Left ventricle myocardium superior (tissue), 1 donor: ENCODE measurements around the gene TLE5. TPM values are rescaled to one million over a fixed set of nuclear protein-coding genes. Genes with fewer than 3 reads are reported as not detected.

ENCODE experiments used
- ATAC-seq: fragments of 200-7000 bp; cut with Tn5 transposase; one replicate; pipeline ENCODE4 v1.9.1; 2020; ENCODE audit warnings: mild to moderate bottlenecking, moderate library complexity
- DNase-seq: peaks from one replicate; pipeline ENCODE4 v3.0.0-alpha.2; 2020
- intact Hi-C: fragments of 100-400 bp; cut with micrococcal nuclease; formaldehyde crosslinking; loops from one replicate; pipeline ENCODE4 v1.11.0; 2022
- long read RNA-seq: library from polyadenylated mRNA; unstranded; transcript quantifications from one replicate; pipeline ENCODE4 v2.0.0, GENCODE V29; 2021
- total RNA-seq: library from RNA; stranded (reverse); fragmentation: NEBNext Ultra II Directional; extraction: Animal tissue kit (Norgen Biotek cat#: 25700); gene quantifications from one replicate; pipeline ENCODE4 v1.2.1, GENCODE V29; 2021
- donor health status: DM: no; HTN: yes; CAD: no; lungs with severe emphysema.

TLE5 gene
- total RNA-seq, result 846 TPM
- long read RNA-seq, transcript AES-201 (7 exons, 1,884 nt), result minor isoform, 25 of 657 reads
- long read RNA-seq, transcript AES-207 (6 exons, 942 nt), result minor isoform, 32 of 657 reads
- long read RNA-seq, transcript AES-202 (7 exons, 1,608 nt), result major isoform, 253 of 657 reads
- long read RNA-seq, partial matches to known transcripts, result 13 of 657 reads
- long read RNA-seq, other reads (novel, unspliced or antisense), result 330 of 657 reads

DNA sequence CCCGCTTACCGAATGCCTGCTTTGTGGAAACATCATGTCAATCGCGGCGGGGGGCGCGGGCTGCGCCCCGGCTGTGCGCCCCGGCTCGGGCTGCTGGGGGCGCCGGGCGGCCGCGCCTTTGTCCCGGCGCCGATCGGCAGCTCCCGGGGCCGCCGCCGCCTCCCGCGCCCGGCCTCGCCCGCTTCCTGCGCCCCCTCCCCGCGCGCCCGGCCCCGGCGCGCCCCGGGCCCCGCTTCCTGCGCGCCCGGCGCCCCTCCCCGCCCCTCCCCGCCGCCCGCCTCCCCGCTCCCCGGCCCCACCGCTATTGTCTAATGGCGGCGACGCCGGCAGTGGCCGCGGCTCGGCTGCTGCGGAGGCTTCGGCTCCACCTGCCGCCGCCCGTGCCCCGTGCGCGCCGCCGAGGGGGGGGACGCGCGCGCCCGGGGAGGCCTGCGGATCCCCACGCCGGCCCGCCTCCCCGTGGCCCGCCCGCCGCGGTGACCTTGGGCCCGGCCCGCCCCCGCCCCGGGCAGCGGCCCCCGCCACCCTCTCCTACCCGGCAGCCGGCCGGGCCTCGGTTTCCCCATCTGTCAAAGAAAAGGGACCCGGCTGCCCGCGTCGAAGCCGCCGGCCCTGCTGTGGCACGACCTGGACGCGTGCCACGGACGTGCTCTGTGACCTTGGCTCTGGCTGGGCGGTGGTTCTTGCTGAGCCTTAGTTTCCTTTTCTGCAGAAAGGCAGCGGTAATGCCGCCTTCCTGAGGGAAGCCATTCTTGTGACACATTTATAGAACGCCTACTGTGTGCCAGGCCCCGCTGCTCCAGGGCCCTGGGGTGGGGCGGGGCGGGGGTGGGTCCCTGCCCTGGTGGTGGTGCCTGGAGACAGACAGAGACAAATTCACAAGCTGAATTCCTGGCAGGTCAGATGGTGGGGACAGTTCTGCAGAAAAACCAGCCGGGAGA, at the start of gene TLE5:
Gene TLE5 (minus strand): TSS at position 331 of the 941 bp plus-strand sequence. CDS start 295 bp downstream, at position 36.
- intact Hi-C loops, result no loop called here

GRCh38 chr19:3111586-3112247, 49.4 kb upstream of the TLE5 start:
- ATAC-seq, result no peak
- intact Hi-C loops, result no loop called here

More for the DNA sequence above, at the start of gene TLE5:
- ATAC-seq (peak; percentile 74), DNase-seq (peak; percentile 88)

DNA sequence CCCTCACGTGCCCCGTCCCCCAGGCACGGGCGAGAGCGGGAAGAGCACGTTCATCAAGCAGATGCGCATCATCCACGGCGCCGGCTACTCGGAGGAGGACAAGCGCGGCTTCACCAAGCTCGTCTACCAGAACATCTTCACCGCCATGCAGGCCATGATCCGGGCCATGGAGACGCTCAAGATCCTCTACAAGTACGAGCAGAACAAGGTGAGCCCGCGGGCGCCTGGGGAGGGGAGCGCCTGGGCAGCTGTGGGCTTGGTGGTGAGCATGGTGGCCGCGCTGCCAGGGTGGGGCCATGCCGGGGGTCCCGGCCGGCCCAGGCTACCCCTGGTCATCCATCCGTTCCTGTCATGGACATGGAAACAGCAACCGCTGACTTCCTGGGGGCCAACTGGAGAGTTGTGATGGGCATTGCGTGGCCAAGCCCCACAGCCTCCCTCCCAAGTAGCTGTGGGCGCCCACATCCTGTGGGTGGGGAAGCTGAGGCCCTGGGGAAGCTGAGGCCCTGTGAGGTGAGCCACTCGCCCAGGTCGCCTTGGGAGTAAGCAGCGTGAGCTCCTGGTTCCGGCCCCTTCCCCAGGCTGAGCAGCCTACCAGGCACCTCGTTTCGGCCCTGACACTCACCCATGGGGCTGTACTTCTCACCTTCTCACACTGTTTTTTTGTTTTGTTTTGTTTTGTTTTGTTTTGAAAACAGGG, 48.0 kb upstream of the TLE5 start:
- ATAC-seq (no peak), DNase-seq (no peak)
- intact Hi-C loops, result no loop called here

More at GRCh38 chr19:3111586-3112247, 49.4 kb upstream of the TLE5 start:
- DNase-seq, result peak; percentile 18

DNA sequence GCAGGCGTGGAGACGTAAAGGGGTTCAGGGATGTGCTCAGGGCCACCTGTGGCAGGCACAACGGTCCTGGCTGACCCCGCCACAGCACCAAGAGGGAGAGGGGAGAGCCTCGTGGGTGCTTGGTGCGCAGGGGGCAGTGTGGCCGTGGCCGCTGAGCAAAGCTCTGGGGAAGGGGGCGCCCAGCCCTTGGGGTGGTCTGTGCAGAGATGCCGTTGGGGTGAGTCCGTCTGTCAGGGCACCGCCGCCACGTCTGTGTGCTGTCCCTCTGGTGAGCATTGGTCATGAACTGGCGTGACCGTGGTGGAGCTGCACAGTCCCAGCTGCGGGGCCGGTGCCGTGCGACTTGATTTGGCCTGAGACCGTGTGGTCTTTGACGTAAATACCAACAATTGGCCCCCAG, 47.2 kb upstream of the TLE5 start:
- ATAC-seq (no peak), DNase-seq (no peak)
- intact Hi-C loops, result no loop called here

DNA sequence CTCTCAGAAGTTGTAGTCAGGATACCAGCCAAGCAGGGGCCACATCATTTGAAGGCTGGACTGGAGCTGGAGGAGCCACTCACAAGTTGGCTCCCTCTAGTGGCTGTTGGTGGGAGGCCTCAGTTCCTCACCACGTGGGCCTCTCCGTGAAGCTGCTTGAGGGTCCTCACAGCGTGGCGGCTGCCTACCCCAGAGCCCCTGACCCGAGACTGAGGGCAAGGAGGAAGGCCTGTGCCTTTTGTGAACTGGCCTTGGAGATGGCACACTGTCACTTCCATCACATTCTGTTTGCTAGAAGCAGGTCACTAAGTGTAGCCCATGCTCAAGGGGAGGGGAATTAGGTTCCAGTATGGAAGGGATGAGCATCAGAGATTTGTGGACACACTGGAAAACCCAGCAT, 46.5 kb upstream of the TLE5 start:
- intact Hi-C loops, result no loop called here
- ATAC-seq (peak; percentile 48), DNase-seq (peak; percentile 68)

- DNase-seq (no peak), ATAC-seq (no peak)
- intact Hi-C loops, result no loop called here
Measured at GRCh38 chr19:3107658-3108057, 45.4 kb upstream of the TLE5 start.

- no peak for ATAC-seq
Measured at GRCh38 chr19:3106509-3107141, 44.3 kb upstream of the TLE5 start.

GRCh38 chr19:3105641-3106508, 43.6 kb upstream of the TLE5 start:
- no peak for ATAC-seq
- intact Hi-C loops, result no loop called here
- DNase-seq, result no peak

More at GRCh38 chr19:3106509-3107141, 44.3 kb upstream of the TLE5 start:
- intact Hi-C loops, result no loop called here
- no peak for DNase-seq

DNA sequence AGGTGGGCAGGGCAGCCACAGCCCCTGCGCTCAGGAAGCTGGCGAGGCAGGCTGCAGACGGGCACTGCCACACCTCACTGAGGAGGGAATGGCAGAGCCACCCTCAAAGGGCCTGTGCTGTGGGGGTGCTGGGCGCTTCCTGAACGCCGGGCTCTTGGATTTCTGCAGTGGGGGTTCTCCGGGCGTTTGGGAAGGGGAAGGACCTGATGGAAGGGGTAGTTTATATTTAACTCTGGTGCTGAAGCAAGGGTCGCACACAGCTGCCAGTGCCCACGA, 42.4 kb upstream of the TLE5 start:
- intact Hi-C loops, result no loop called here
- DNase-seq (no peak), ATAC-seq (no peak)

DNA sequence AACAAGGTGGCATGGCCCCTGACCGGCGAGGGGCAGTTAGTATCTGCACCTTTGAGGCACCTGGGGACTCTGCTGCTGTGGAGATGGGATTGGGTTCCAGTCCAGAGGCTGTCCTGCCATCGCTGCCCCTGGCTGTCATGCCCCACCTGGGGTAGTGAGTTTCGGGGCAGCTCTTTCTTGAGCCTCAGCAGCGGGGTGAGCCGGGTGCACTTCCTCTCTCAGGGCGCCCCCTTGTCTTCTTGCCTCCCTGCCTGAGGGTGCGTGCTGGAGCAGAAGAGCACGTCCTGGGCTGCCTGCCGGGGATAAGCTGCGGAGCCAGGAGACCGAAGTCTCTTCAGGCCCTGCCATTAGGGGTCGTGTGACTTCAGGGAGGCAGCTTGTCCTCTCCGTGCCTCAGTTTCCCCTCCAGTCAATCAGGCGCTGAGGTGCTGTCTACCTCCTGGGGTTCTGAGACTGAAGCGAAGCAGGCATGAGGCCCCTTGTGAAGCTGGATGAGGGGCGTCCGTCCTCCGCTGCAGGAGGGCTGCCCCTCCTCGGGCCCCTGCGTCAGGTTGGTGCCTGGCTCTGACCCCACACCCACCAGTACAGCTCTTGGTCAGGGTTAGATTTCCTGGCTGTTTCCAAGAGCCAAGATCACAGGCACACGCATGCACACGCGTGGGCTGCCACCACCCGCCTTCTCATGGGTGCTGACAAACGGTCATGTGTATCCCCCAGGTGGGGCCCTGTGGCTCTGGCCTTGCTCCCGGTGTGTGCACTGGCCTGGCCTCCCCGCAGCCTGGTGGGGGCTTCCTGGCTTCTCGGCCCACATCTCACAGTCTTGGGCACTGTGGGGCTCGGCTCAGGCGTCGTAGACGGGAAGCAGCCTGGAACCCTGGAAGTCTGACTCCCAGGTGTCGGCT, 40.2 kb upstream of the TLE5 start:
- intact Hi-C loops, result no loop called here

DNA sequence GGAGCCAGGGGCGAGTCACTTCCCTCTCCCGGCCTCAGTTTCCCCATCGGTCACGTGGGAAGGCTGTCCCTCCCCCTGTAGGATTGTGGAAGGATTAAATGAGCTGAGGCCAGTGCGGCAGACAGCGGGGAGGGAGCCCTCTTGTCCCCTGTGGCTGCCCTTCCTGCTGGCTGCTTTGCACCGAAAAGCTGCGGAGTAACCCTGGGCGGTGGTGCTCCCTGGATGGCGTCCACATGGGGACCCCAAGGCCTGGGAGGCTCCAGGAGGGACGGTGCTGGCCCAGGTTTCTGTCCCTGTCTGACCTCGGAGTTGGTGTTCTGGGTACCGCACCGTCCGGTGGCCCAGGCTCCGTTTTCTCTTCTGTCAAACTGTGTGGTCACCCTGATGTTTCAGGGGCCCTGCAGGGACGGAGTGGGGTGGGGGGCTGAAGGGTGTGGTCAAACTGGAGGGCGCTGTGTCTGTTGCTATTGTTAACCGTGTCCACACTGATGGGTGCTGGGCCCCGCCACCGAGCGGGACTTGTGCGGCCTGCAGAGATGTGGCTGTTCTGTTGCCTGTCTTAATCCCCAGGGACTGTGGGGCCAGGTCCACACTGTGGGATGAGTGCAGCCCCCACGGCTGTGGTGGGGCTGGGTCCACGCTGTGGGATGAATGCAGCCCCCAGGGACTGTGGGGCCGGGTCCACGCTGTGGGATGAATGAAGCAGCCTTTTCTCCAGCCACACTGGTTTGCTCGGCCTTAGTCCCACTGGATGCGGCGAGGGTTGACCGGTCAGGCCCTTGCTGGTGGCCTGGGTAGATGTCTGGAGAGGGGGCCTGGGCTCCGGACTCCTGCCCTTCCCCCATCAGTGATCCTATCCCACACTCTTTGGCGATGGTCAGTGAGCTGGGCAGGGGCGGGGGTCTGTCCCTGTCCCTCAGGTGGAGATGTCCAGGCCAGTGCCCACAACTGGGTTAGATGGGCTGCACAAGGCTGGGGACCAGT, 38.7 kb upstream of the TLE5 start:
- intact Hi-C loops, result no loop called here
- DNase-seq, result no peak
- ATAC-seq, result no peak

More for the DNA sequence above, 40.2 kb upstream of the TLE5 start:
- ATAC-seq, result no peak
- no peak for DNase-seq

DNA sequence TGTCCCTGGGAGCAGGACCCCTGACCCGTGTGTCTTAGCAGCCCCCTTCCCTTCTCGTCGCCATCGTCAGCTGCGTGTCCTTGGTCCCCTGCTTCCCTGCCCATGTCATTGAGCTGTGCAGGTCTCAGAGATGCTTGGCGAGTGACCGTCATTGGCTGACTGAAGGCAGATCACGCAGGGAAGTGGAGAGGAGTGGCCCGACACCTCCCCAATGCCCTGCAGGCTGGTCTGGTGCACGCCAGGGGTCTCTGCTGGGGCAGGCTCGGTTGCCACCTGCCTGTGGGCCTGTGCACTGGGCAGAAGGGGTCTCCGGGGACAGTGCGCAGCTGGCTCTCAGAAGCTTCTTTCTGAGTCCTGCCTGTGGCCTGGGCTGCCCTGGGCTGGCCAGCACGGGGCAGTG, 38.0 kb upstream of the TLE5 start:
- ATAC-seq, result no peak
- intact Hi-C loops, result no loop called here
- DNase-seq, result no peak

DNA sequence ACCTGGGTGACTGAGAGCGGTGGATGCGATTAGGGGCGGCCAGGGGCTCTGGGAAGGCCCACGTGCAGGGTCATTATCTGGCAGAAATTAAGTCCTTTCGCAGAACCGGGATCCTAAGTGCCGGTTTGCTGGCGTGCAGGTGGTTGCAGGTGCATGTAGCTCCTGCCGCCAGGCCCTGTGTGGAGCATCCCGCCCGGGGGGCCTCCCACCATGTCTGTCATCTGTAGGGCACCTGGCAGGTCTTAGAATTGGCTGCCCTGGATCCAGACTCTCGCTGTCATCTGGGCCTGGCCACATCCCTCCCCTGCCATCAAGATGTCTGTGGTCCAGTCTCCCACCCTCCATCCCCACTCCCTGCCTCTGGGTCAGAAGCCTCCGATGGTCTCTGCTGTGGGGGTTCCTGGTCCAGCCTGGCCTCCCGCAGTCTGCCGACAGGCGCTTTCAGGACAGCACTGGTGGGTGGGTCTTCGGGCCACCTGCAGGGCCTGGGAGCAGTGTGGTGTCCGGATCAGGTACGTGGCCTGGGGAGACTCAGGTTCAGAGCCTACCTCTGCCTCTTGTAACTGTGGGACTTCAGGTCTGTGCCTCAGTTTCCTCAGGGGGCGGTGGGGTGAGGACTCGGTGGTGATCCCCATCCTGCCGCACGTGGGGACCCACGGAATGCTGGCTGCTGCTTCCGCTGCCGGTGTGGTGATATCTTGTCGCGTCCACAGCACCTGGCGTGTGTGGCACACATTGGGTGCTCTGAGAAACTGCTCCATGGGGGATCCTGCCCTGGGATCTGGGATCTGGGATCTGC, 37.3 kb upstream of the TLE5 start:
- ATAC-seq, result no peak
- no peak for DNase-seq
- intact Hi-C loops, result no loop called here

GRCh38 chr19:3098515-3099346, 36.4 kb upstream of the TLE5 start:
- ATAC-seq (peak; percentile 74), DNase-seq (peak; percentile 91)
- intact Hi-C loops, result no loop called here
